A673 (cell line): ENCODE data around the gene MLF1. TPM values are rescaled to one million over a fixed set of nuclear protein-coding genes. Genes with fewer than 3 reads are reported as not detected.

ENCODE experiments used
- BruUV-seq: library from RNA; stranded (reverse); fragments of 400-500 nt; replicated peaks from 2 replicates; lab custom pipeline; 2021; lab: Mats Ljungman, UMichigan
- CTCF ChIA-PET: fragments of 300-600 bp; sonication (Branson Sonifier 250); formaldehyde crosslinking; loops from one replicate; lab custom pipeline; 2022; ENCODE audit warnings: antibody characterized with exemption; lab: Charles Lee
- POLR2A ChIA-PET: fragments of 300-600 bp; sonication (Branson Sonifier 250); formaldehyde crosslinking; loops from one replicate; lab custom pipeline; 2022; ENCODE audit warnings: antibody characterized with exemption; ENCODE audit not compliant: low non-redundant PET; lab: Charles Lee
- DNase-seq: peaks from one replicate; pipeline ENCODE4 v3.0.0-alpha.2; 2015; ENCODE audit warnings: low spot score
- H3K27ac ChIP-seq: fragments of 200-600 bp; sonication (generic); 2 replicates; pipeline ENCODE4 v1.5.1; 2016; ENCODE audit warnings: mixed run types, low read depth, mild to moderate bottlenecking, mixed read lengths, antibody characterized with exemption, low read length; ENCODE audit not compliant: poor library complexity, severe bottlenecking
- H3K27me3 ChIP-seq: fragments of 200-600 bp; sonication (generic); replicated peaks from 2 replicates; pipeline ENCODE4 v1.6.1; 2017; ENCODE audit warnings: mixed run types, low read depth, mild to moderate bottlenecking, mixed read lengths, antibody characterized with exemption, low read length; ENCODE audit not compliant: insufficient read depth, poor library complexity
- H3K36me3 ChIP-seq: fragments of 200-600 bp; sonication (generic); 2 replicates; pipeline ENCODE4 v1.6.1; 2016; ENCODE audit warnings: mixed run types, mild to moderate bottlenecking, mixed read lengths, antibody characterized with exemption, low read length; ENCODE audit not compliant: insufficient read depth, poor library complexity, severe bottlenecking
- H3K4me1 ChIP-seq: fragments of 200-600 bp; sonication (generic); 2 replicates; pipeline ENCODE4 v1.6.1; 2017; ENCODE audit warnings: mixed run types, mild to moderate bottlenecking, mixed read lengths, antibody characterized with exemption, low read length; ENCODE audit not compliant: insufficient read depth, poor library complexity, severe bottlenecking
- H3K4me3 ChIP-seq: fragments of 200-600 bp; sonication (generic); 2 replicates; pipeline ENCODE4 v1.5.1; 2016; ENCODE audit warnings: low read depth, mixed run types, mild to moderate bottlenecking, mixed read lengths, low read length; ENCODE audit not compliant: poor library complexity, severe bottlenecking
- H3K9me3 ChIP-seq: fragments of 200-600 bp; sonication (generic); 2 replicates; pipeline ENCODE4 v1.6.1; 2016; ENCODE audit warnings: mixed run types, low read depth, mild to moderate bottlenecking, mixed read lengths, antibody characterized with exemption, low read length; ENCODE audit not compliant: poor library complexity, severe bottlenecking
- EZH2 ChIP-seq: fragments of 200-600 bp; sonication (generic); IDR thresholded peaks from 2 replicates; pipeline ENCODE4 v1.6.1; 2017; ENCODE audit warnings: borderline replicate concordance, low read depth, mild to moderate bottlenecking, mixed read lengths, antibody characterized with exemption, low read length; ENCODE audit not compliant: poor library complexity, severe bottlenecking
- intact Hi-C: fragments of 100-400 bp; cut with micrococcal nuclease; formaldehyde crosslinking; loops from one replicate; pipeline ENCODE4 v1.10.0; 2022; ENCODE audit not compliant: unreplicated experiment
- total RNA-seq: library from RNA; stranded (reverse); gene quantifications from 2 replicates; pipeline ENCODE4 v1.2.3, GENCODE V29; 2021
- TF ChIP-seq, protein P1 (sequence below): fragments of 300-800, 200-600 bp; sonication (generic); conservative IDR thresholded peaks from 2 replicates; pipeline ENCODE4 v1.5.1; 2017; ENCODE audit warnings: low read depth, mild to moderate bottlenecking, antibody characterized with exemption, low read length, moderate library complexity, mixed read lengths

MLF1 gene
- total RNA-seq, 1 experiment from 2014 or later: 5.0 TPM

- no peaks in the 10 kb centered on the region for H3K9me3 ChIP-seq
- peaks cover 4% of the 10 kb centered on the region for H3K4me1 ChIP-seq
- ChIA-PET POLR2A (no interaction called here), CTCF (interaction anchor here (0.5 kb wide), 1 partner anchor 148 kb away, joined by 5 read pairs; no protein-coding TSS in a partner anchor)
- TF ChIP-seq EZH2: no peak
- TF ChIP-seq, protein P1, sequence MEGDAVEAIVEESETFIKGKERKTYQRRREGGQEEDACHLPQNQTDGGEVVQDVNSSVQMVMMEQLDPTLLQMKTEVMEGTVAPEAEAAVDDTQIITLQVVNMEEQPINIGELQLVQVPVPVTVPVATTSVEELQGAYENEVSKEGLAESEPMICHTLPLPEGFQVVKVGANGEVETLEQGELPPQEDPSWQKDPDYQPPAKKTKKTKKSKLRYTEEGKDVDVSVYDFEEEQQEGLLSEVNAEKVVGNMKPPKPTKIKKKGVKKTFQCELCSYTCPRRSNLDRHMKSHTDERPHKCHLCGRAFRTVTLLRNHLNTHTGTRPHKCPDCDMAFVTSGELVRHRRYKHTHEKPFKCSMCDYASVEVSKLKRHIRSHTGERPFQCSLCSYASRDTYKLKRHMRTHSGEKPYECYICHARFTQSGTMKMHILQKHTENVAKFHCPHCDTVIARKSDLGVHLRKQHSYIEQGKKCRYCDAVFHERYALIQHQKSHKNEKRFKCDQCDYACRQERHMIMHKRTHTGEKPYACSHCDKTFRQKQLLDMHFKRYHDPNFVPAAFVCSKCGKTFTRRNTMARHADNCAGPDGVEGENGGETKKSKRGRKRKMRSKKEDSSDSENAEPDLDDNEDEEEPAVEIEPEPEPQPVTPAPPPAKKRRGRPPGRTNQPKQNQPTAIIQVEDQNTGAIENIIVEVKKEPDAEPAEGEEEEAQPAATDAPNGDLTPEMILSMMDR: no peak
- intact Hi-C loops: no loop called here
- H3K36me3 ChIP-seq: no peaks in the 10 kb centered on the region
- no peak for DNase-seq
- H3K27ac ChIP-seq: no peak overlapping the region
- BruUV-seq: no TSS peak
- no peaks in the 10 kb centered on the region for H3K27me3 ChIP-seq
- no peak overlapping the region for H3K4me3 ChIP-seq
Observed at GRCh38 chr3:158528076-158528674, 42.8 kb upstream of the MLF1 start.

DNA sequence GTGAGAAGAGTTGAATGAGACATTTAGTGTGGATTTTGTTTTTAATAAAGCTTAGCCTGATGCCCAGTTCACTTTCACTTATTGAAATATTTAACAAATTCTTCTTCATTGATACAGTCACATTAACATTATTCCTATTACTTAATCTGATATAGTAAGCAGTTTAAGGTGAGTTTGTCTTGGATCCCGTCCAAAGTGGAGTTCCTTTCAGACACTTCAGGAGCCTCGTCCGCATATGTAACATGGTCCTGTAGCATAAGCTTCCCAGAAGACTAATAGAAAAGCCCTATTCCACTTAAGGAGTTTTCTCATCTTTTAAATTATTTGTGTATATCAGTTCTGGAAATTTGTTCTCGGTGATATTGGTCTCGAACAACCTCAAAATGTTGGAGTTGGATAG lies 39.7 kb upstream of the MLF1 start:
- ChIA-PET POLR2A (no interaction called here), CTCF (interaction anchor here (1.0 kb wide), 1 partner anchor 925 kb away, joined by 4 read pairs; no protein-coding TSS in a partner anchor)
- H3K36me3 ChIP-seq: no peaks in the 10 kb centered on the region
- no peaks in the 10 kb centered on the region for H3K27me3 ChIP-seq
- peaks cover 4% of the 10 kb centered on the region for H3K4me1 ChIP-seq
- H3K27ac ChIP-seq: no peak overlapping the region
- no peaks in the 10 kb centered on the region for H3K9me3 ChIP-seq
- no peak for TF ChIP-seq EZH2
- TF ChIP-seq, protein P1: no peak
- intact Hi-C loops: loop anchor here (5.0 to 10.0 kb wide), 3 partner anchors 437 to 999 kb away; no protein-coding TSS in a partner anchor
- H3K4me3 ChIP-seq: no peak overlapping the region
- no peak for DNase-seq
- BruUV-seq: no TSS peak

GRCh38 chr3:158532099-158532734 lies 38.8 kb upstream of the MLF1 start:
- peak; percentile 63 for DNase-seq
- ChIA-PET CTCF (interaction anchor here (1.0 kb wide), 1 partner anchor 926 kb away, joined by 4 read pairs; no protein-coding TSS in a partner anchor), POLR2A (no interaction called here)
- Histone ChIP-seq H3K36me3 (no peaks in the 10 kb centered on the region), H3K9me3 (no peaks in the 10 kb centered on the region), H3K27me3 (no peaks in the 10 kb centered on the region), H3K4me3 (no peak overlapping the region), H3K4me1 (peaks cover 4% of the 10 kb centered on the region), H3K27ac (no peak overlapping the region)
- TF ChIP-seq, protein P1: peak; percentile 77
- TF ChIP-seq EZH2: no peak
- BruUV-seq: no TSS peak
- intact Hi-C loops: loop anchor here (2.0 to 10.0 kb wide), 4 partner anchors 437 to 1000 kb away; no protein-coding TSS in a partner anchor
